WTC11 (cell line): ENCODE results near the gene OGFR. TPM values are rescaled to one million over a fixed set of nuclear protein-coding genes. Genes with fewer than 3 reads are reported as not detected.

Experiments
- ATAC-seq: fragments of 200-7000 bp; cut with Tn5 transposase; 2 replicates; pipeline ENCODE4 v1.10.0; 2021; ENCODE audit warnings: mild to moderate bottlenecking, moderate library complexity
- CTCF ChIA-PET: fragments of 300-600 bp; sonication (Branson Sonifier 250); formaldehyde crosslinking; loops from one replicate; lab custom pipeline; 2021; ENCODE audit warnings: antibody characterized with exemption; lab: Charles Lee
- POLR2A ChIA-PET: fragments of 350-600 bp; sonication (Branson Sonifier 250); formaldehyde crosslinking; loops from one replicate; lab custom pipeline; 2021; ENCODE audit warnings: antibody characterized with exemption; lab: Charles Lee
- DNase-seq: peaks from one replicate; pipeline ENCODE4 v3.0.0; 2021; ENCODE audit warnings: low spot score
- H3K27ac Mint-ChIP-seq: 2 replicates; pipeline ENCODE4 v1.8.0; 2021; ENCODE audit warnings: mixed read lengths
- H3K27me3 Mint-ChIP-seq: 2 replicates; pipeline ENCODE4 v1.8.0; 2021; ENCODE audit warnings: low read depth, mild to moderate bottlenecking, moderate library complexity, mixed read lengths
- H3K36me3 Mint-ChIP-seq: 2 replicates; pipeline ENCODE4 v1.8.0; 2021; ENCODE audit warnings: mixed read lengths
- H3K4me1 Mint-ChIP-seq: 2 replicates; pipeline ENCODE4 v1.8.0; 2022; ENCODE audit warnings: mixed read lengths
- H3K4me3 Mint-ChIP-seq: 2 replicates; pipeline ENCODE4 v1.8.0; 2021; ENCODE audit warnings: mild to moderate bottlenecking, moderate library complexity, mixed read lengths
- H3K9me3 Mint-ChIP-seq: 2 replicates; pipeline ENCODE4 v1.8.0; 2021; ENCODE audit warnings: mixed read lengths
- EMX1 ChIP-seq: fragments of 250-450 bp; sonication (Bioruptor Pico); IDR thresholded peaks from 2 replicates; pipeline ENCODE4 v1.8.0; 2021; ENCODE audit warnings: mild to moderate bottlenecking
- ETV6 ChIP-seq: sonication (generic); formaldehyde crosslinking; IDR thresholded peaks from 2 replicates; pipeline ENCODE4 v1.8.1; 2022; ENCODE audit warnings: mild to moderate bottlenecking, missing genetic modification reagents
- FOXK1 ChIP-seq: sonication (generic); formaldehyde crosslinking; IDR thresholded peaks from 2 replicates; pipeline ENCODE4 v1.8.0; 2022; ENCODE audit warnings: mild to moderate bottlenecking, moderate library complexity, missing genetic modification reagents
- GRHL2 ChIP-seq: fragments of 250-450 bp; sonication (Bioruptor Pico); IDR thresholded peaks from 2 replicates; pipeline ENCODE4 v1.8.0; 2022; ENCODE audit warnings: mild to moderate bottlenecking, moderate library complexity; ENCODE audit not compliant: insufficient replicate concordance, severe bottlenecking
- NR2C2 ChIP-seq: sonication (generic); formaldehyde crosslinking; IDR thresholded peaks from 2 replicates; pipeline ENCODE4 v1.8.0; 2022; ENCODE audit warnings: mild to moderate bottlenecking, missing genetic modification reagents
- RELA ChIP-seq: sonication (generic); formaldehyde crosslinking; IDR thresholded peaks from 2 replicates; pipeline ENCODE4 v1.8.1; 2022; ENCODE audit warnings: missing genetic modification reagents, mild to moderate bottlenecking, borderline replicate concordance
- SMAD4 ChIP-seq: sonication (generic); formaldehyde crosslinking; IDR thresholded peaks from 2 replicates; pipeline ENCODE4 v1.8.0; 2022; ENCODE audit warnings: mild to moderate bottlenecking, missing genetic modification reagents
- SOX15 ChIP-seq: fragments of 250-450 bp; sonication (Bioruptor Pico); IDR thresholded peaks from 2 replicates; pipeline ENCODE4 v1.9.0; 2021; ENCODE audit warnings: mild to moderate bottlenecking
- TP53 ChIP-seq: sonication (generic); formaldehyde crosslinking; IDR thresholded peaks from 2 replicates; pipeline ENCODE4 v1.8.1; 2023; ENCODE audit warnings: mild to moderate bottlenecking, missing genetic modification reagents
- ZNF121 ChIP-seq: sonication (generic); formaldehyde crosslinking; IDR thresholded peaks from 2 replicates; pipeline ENCODE4 v1.8.0; 2023; ENCODE audit warnings: missing genetic modification reagents
- ZNF396 ChIP-seq: fragments of 250-450 bp; sonication (Bioruptor Pico); IDR thresholded peaks from 2 replicates; pipeline ENCODE4 v1.8.0; 2021; ENCODE audit warnings: mild to moderate bottlenecking, moderate library complexity, borderline replicate concordance
- total RNA-seq: library from RNA; stranded (reverse); gene quantifications from 3 replicates; pipeline ENCODE4 v1.2.3, GENCODE V29; 2021
- TF ChIP-seq, protein P1 (sequence below): fragments of 250-450 bp; sonication (Bioruptor Pico); IDR thresholded peaks from 2 replicates; pipeline ENCODE4 v1.9.0; 2021; ENCODE audit warnings: mild to moderate bottlenecking
- TF ChIP-seq, protein P2 (sequence below): sonication (generic); formaldehyde crosslinking; conservative IDR thresholded peaks from 2 replicates; pipeline ENCODE4 v1.8.1; 2023; ENCODE audit warnings: mild to moderate bottlenecking, low read depth, missing genetic modification reagents, moderate library complexity
- TF ChIP-seq, protein P3 (sequence below): fragments of 200-600 bp; IDR thresholded peaks from 2 replicates; pipeline ENCODE4 v1.8.0; 2022; ENCODE audit warnings: antibody characterized with exemption
- TF ChIP-seq, protein P4 (sequence below): sonication (generic); formaldehyde crosslinking; IDR thresholded peaks from 2 replicates; pipeline ENCODE4 v1.8.0; 2023; ENCODE audit warnings: mild to moderate bottlenecking, missing genetic modification reagents
- TF ChIP-seq, protein P5 (sequence below): fragments of 250-450 bp; sonication (Bioruptor Pico); IDR thresholded peaks from 2 replicates; pipeline ENCODE4 v2.1.2; 2022; ENCODE audit warnings: mild to moderate bottlenecking, moderate library complexity
- TF ChIP-seq, protein P6 (sequence below): sonication (generic); formaldehyde crosslinking; IDR thresholded peaks from 2 replicates; pipeline ENCODE4 v1.8.0; 2023; ENCODE audit warnings: missing genetic modification reagents, mild to moderate bottlenecking, borderline replicate concordance

The OGFR gene
- total RNA-seq, 1 experiment from 2014 or later: 43.3 TPM

DNA sequence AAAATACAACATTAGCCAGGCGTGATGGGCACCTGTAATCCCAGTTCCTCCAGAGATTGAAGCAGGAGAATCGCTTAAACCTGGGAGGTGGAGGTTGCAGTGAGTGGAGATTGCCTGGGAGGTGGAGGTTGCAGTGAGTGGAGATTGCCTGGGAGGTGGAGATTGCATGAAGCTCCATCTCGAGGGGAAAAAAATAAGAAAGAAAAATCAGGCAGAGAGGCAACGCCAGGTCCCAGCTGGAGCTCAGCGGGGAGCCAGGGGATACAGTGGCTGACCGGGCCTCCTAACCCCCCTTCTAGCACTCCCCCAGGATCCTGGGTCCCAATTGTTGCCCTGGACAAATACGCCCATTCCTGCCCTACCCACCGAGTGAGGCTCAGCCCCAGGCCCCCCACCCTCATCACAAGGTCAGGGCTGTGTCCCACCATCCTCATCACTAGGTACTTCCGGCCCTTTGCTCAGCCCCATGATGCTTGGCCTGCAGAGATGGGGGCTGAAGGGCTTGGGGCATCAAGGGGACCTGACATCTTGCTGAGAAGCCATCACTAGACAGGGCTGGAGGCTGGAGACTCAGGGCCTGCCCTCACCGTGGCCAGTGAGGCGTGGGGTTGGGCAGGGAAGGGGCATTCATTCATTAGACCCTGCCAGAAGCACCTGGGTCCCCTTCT, 1.9 kb downstream of the OGFR start:
- H3K9me3 Mint-ChIP-seq: no peaks in the 10 kb centered on the region
- DNase-seq (no peak), ATAC-seq (no peak)
- H3K27ac Mint-ChIP-seq: peak overlapping the region; percentile 53; the same call in 1 of the 2 replicates
- H3K27me3 Mint-ChIP-seq: peaks cover 7% of the 10 kb centered on the region; the same call in 1 of the 2 replicates
- no peak for TF ChIP-seq NR2C2
- TF ChIP-seq ETV6 (CRISPR knock-in tag): no peak
- TF ChIP-seq ZNF396 (CRISPR knock-in tag): no peak
- TF ChIP-seq GRHL2: no peak
- no peak for TF ChIP-seq RELA (CRISPR knock-in tag)
- POLR2A ChIA-PET: interaction anchor here (1.7 kb wide), 1 partner anchor 9 kb away, joined by 7 read pairs; no protein-coding TSS in a partner anchor
- peaks cover 11% of the 10 kb centered on the region for H3K4me1 Mint-ChIP-seq
- CTCF ChIA-PET: interaction anchor here (2.2 kb wide), 1 partner anchor 9 kb away, joined by 12 read pairs; no protein-coding TSS in a partner anchor
- peak overlapping the region; percentile 71 for H3K4me3 Mint-ChIP-seq
- H3K36me3 Mint-ChIP-seq: no peaks in the 10 kb centered on the region

DNA sequence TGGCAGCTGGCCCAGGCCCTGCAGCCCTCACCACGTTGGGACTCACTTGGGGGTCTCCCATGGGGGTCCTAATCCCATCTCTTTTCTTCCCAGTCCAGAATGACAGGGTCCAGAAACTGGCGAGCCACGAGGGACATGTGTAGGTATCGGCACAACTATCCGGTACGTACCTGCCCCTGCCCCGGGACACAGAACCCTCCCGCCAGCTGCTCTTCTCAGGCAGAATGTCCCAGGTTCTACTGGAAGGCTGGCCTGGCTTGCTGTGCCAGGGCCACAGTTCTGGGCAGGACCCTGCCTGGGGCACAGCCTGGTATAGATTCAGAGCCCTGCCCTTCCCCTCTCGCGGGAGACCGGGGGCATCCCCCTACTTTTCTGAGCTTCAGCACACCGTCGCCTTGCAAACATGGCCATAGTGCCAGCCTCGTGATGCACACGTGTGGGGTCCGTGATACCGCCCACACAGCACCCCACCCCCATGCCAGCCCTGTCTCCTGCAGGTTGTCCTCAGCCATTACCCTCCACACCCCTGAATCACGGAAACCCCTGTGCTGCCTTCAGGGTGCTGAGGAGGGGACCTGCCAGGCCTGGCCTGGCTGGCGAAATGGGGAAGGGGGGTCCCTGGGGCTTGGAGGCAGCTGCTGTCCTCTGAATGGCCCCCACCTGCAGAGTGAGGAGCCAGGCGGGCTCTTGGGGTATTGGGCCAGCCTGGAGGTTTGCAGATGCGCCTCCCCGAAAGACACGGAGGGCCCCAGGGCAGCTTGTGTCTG, 3.0 kb downstream of the OGFR start:
- ATAC-seq (no peak), DNase-seq (no peak)
- Mint-ChIP-seq H3K27me3 (peaks cover 7% of the 10 kb centered on the region; the same call in 1 of the 2 replicates), H3K27ac (no peak overlapping the region), H3K4me3 (no peak overlapping the region), H3K4me1 (peaks cover 11% of the 10 kb centered on the region), H3K9me3 (no peaks in the 10 kb centered on the region), H3K36me3 (peaks cover 3% of the 10 kb centered on the region; the same call in 1 of the 2 replicates)
- ChIA-PET POLR2A (no interaction called here), CTCF (interaction anchor here (0.7 to 2.9 kb wide), 8 partner anchors 9 to 220 kb away, joined by 3 to 17 read pairs (median 7); partner anchors contain the start of genes COL9A3 and MRGBP)
- TF ChIP-seq, protein P1, sequence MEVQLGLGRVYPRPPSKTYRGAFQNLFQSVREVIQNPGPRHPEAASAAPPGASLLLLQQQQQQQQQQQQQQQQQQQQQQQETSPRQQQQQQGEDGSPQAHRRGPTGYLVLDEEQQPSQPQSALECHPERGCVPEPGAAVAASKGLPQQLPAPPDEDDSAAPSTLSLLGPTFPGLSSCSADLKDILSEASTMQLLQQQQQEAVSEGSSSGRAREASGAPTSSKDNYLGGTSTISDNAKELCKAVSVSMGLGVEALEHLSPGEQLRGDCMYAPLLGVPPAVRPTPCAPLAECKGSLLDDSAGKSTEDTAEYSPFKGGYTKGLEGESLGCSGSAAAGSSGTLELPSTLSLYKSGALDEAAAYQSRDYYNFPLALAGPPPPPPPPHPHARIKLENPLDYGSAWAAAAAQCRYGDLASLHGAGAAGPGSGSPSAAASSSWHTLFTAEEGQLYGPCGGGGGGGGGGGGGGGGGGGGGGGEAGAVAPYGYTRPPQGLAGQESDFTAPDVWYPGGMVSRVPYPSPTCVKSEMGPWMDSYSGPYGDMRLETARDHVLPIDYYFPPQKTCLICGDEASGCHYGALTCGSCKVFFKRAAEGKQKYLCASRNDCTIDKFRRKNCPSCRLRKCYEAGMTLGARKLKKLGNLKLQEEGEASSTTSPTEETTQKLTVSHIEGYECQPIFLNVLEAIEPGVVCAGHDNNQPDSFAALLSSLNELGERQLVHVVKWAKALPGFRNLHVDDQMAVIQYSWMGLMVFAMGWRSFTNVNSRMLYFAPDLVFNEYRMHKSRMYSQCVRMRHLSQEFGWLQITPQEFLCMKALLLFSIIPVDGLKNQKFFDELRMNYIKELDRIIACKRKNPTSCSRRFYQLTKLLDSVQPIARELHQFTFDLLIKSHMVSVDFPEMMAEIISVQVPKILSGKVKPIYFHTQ: no peak
- TF ChIP-seq FOXK1 (CRISPR knock-in tag): no peak
- TF ChIP-seq, protein P2, sequence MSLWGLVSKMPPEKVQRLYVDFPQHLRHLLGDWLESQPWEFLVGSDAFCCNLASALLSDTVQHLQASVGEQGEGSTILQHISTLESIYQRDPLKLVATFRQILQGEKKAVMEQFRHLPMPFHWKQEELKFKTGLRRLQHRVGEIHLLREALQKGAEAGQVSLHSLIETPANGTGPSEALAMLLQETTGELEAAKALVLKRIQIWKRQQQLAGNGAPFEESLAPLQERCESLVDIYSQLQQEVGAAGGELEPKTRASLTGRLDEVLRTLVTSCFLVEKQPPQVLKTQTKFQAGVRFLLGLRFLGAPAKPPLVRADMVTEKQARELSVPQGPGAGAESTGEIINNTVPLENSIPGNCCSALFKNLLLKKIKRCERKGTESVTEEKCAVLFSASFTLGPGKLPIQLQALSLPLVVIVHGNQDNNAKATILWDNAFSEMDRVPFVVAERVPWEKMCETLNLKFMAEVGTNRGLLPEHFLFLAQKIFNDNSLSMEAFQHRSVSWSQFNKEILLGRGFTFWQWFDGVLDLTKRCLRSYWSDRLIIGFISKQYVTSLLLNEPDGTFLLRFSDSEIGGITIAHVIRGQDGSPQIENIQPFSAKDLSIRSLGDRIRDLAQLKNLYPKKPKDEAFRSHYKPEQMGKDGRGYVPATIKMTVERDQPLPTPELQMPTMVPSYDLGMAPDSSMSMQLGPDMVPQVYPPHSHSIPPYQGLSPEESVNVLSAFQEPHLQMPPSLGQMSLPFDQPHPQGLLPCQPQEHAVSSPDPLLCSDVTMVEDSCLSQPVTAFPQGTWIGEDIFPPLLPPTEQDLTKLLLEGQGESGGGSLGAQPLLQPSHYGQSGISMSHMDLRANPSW (CRISPR knock-in tag): no peak
- TF ChIP-seq, protein P3, sequence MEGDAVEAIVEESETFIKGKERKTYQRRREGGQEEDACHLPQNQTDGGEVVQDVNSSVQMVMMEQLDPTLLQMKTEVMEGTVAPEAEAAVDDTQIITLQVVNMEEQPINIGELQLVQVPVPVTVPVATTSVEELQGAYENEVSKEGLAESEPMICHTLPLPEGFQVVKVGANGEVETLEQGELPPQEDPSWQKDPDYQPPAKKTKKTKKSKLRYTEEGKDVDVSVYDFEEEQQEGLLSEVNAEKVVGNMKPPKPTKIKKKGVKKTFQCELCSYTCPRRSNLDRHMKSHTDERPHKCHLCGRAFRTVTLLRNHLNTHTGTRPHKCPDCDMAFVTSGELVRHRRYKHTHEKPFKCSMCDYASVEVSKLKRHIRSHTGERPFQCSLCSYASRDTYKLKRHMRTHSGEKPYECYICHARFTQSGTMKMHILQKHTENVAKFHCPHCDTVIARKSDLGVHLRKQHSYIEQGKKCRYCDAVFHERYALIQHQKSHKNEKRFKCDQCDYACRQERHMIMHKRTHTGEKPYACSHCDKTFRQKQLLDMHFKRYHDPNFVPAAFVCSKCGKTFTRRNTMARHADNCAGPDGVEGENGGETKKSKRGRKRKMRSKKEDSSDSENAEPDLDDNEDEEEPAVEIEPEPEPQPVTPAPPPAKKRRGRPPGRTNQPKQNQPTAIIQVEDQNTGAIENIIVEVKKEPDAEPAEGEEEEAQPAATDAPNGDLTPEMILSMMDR: no peak
- TF ChIP-seq, protein P4, sequence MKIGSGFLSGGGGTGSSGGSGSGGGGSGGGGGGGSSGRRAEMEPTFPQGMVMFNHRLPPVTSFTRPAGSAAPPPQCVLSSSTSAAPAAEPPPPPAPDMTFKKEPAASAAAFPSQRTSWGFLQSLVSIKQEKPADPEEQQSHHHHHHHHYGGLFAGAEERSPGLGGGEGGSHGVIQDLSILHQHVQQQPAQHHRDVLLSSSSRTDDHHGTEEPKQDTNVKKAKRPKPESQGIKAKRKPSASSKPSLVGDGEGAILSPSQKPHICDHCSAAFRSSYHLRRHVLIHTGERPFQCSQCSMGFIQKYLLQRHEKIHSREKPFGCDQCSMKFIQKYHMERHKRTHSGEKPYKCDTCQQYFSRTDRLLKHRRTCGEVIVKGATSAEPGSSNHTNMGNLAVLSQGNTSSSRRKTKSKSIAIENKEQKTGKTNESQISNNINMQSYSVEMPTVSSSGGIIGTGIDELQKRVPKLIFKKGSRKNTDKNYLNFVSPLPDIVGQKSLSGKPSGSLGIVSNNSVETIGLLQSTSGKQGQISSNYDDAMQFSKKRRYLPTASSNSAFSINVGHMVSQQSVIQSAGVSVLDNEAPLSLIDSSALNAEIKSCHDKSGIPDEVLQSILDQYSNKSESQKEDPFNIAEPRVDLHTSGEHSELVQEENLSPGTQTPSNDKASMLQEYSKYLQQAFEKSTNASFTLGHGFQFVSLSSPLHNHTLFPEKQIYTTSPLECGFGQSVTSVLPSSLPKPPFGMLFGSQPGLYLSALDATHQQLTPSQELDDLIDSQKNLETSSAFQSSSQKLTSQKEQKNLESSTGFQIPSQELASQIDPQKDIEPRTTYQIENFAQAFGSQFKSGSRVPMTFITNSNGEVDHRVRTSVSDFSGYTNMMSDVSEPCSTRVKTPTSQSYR (CRISPR knock-in tag): no peak
- no peak for TF ChIP-seq EMX1 (CRISPR knock-in tag)
- no peak for TF ChIP-seq SMAD4 (CRISPR knock-in tag)
- TF ChIP-seq, protein P5, sequence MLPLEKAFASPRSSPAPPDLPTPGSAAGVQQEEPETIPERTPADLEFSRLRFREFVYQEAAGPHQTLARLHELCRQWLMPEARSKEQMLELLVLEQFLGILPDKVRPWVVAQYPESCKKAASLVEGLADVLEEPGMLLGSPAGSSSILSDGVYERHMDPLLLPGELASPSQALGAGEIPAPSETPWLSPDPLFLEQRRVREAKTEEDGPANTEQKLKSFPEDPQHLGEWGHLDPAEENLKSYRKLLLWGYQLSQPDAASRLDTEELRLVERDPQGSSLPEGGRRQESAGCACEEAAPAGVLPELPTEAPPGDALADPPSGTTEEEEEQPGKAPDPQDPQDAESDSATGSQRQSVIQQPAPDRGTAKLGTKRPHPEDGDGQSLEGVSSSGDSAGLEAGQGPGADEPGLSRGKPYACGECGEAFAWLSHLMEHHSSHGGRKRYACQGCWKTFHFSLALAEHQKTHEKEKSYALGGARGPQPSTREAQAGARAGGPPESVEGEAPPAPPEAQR (CRISPR knock-in tag): no peak
- TF ChIP-seq, protein P6, sequence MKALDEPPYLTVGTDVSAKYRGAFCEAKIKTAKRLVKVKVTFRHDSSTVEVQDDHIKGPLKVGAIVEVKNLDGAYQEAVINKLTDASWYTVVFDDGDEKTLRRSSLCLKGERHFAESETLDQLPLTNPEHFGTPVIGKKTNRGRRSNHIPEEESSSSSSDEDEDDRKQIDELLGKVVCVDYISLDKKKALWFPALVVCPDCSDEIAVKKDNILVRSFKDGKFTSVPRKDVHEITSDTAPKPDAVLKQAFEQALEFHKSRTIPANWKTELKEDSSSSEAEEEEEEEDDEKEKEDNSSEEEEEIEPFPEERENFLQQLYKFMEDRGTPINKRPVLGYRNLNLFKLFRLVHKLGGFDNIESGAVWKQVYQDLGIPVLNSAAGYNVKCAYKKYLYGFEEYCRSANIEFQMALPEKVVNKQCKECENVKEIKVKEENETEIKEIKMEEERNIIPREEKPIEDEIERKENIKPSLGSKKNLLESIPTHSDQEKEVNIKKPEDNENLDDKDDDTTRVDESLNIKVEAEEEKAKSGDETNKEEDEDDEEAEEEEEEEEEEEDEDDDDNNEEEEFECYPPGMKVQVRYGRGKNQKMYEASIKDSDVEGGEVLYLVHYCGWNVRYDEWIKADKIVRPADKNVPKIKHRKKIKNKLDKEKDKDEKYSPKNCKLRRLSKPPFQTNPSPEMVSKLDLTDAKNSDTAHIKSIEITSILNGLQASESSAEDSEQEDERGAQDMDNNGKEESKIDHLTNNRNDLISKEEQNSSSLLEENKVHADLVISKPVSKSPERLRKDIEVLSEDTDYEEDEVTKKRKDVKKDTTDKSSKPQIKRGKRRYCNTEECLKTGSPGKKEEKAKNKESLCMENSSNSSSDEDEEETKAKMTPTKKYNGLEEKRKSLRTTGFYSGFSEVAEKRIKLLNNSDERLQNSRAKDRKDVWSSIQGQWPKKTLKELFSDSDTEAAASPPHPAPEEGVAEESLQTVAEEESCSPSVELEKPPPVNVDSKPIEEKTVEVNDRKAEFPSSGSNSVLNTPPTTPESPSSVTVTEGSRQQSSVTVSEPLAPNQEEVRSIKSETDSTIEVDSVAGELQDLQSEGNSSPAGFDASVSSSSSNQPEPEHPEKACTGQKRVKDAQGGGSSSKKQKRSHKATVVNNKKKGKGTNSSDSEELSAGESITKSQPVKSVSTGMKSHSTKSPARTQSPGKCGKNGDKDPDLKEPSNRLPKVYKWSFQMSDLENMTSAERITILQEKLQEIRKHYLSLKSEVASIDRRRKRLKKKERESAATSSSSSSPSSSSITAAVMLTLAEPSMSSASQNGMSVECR (CRISPR knock-in tag): no peak
- TF ChIP-seq SOX15 (CRISPR knock-in tag): no peak
- TF ChIP-seq TP53 (CRISPR knock-in tag): no peak
- no peak for TF ChIP-seq ZNF121
